ENCODE measurements around the gene CEP95.

DNA sequence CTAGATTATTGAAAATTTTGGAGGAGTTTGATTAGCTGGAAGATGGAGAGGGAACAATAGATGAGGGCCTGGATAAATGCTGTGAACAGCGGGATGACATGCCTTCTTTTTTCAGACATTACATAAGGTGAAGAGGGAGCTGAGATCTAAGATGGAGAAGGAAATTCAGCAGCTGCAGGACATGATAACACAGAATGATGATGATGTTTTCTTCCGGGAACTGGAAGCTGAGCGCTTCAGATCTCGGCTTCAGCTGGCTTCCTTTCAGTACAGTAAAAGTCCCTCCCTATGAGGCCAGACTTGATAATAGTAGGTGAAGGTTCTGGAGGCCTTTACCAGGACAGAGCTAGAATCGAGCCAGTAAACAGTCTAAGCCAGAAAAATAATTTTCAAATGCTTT is 30.7 kb downstream of the CEP95 start:
- TF ChIP-seq POLR2A (IDR thresholded peaks at IDR 0.05; ENCODE audit: borderline replicate concordance, extremely low read depth, insufficient read depth, insufficient read length) = no peak
- no peak for TF ChIP-seq JUND (IDR thresholded peaks at IDR 0.05)
- no peak for TF ChIP-seq ZBTB33 (IDR thresholded peaks at IDR 0.05; ENCODE audit: extremely low read depth, insufficient replicate concordance, low read length)
- TF ChIP-seq EZH2 (IDR thresholded peaks at IDR 0.05) = no peak
- TF ChIP-seq CTCF (IDR thresholded peaks at IDR 0.05 in 2 of 3, conservative IDR thresholded peaks at IDR 0.05 in 1 of 3; ENCODE audit: borderline replicate concordance in 1 of 3, insufficient read depth in 1 of 3, low read depth in 2 of 3, low read length in 2 of 3) = no peak
- TF ChIP-seq POLR2AphosphoS5 (IDR thresholded peaks at IDR 0.05; ENCODE audit: low read depth, low read length) = peak; percentile 2
- no peak for TF ChIP-seq MAX (IDR thresholded peaks at IDR 0.05)
- no peak for TF ChIP-seq SRF (IDR thresholded peaks at IDR 0.05; ENCODE audit: low read depth)
- TF ChIP-seq, protein P1, sequence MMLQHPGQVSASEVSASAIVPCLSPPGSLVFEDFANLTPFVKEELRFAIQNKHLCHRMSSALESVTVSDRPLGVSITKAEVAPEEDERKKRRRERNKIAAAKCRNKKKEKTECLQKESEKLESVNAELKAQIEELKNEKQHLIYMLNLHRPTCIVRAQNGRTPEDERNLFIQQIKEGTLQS (IDR thresholded peaks at IDR 0.05) = no peak
- no peak for TF ChIP-seq CEBPB (IDR thresholded peaks at IDR 0.05; ENCODE audit: low read depth)

Data from HCT116 (cell line).